HFFc6 (cell line): ENCODE data around the gene EVC. TPM values are rescaled to one million over a fixed set of nuclear protein-coding genes. Genes with fewer than 3 reads are reported as not detected.
"Not testable (repeated sequence)": the region's sequence is repeated elsewhere in the genome, so short reads cannot be mapped to it uniquely, and the experiment has no call there.

Experiments used
- DNase-seq: peaks from one replicate; pipeline ENCODE4 v3.0.0-alpha.2; 2018
- H3K27ac Mint-ChIP-seq: 2 replicates; pipeline ENCODE4 v1.8.0; 2020; ENCODE audit warnings: mild to moderate bottlenecking, mixed read lengths
- H3K27me3 Mint-ChIP-seq: 2 replicates; pipeline ENCODE4 v1.8.0; 2021; ENCODE audit warnings: mild to moderate bottlenecking, moderate library complexity, mixed read lengths; ENCODE audit not compliant: insufficient read depth
- H3K36me3 Mint-ChIP-seq: 2 replicates; pipeline ENCODE4 v1.8.0; 2021; ENCODE audit warnings: low read depth, mixed read lengths
- H3K4me1 Mint-ChIP-seq: 2 replicates; pipeline ENCODE4 v1.8.0; 2020; ENCODE audit warnings: low read depth, mixed read lengths
- H3K4me3 Mint-ChIP-seq: 2 replicates; pipeline ENCODE4 v1.8.0; 2020; ENCODE audit warnings: mild to moderate bottlenecking, moderate library complexity, mixed read lengths
- H3K9me3 Mint-ChIP-seq: 2 replicates; pipeline ENCODE4 v1.8.0; 2020; ENCODE audit warnings: mild to moderate bottlenecking, mixed read lengths
- CTCF ChIP-seq: fragments of 200-600 bp; sonication (generic); IDR thresholded peaks from 2 replicates; pipeline ENCODE4 v1.5.0; 2021; ENCODE audit warnings: antibody characterized with exemption, mild to moderate bottlenecking
- total RNA-seq, 6 experiments: library from RNA; stranded (reverse); fragmentation: NEBNext Ultra II Directional; extraction: Animal tissue kit (Norgen Biotek cat#: 25700); gene quantifications; 2 replicates in 1 of 6; 3 replicates in 5 of 6; pipeline ENCODE4 v1.2.3, GENCODE V29; 2021

EVC gene
- total RNA-seq, 6 experiments from 2014 or later = 30.7 to 40.9 (median 33.7) TPM

GRCh38 chr4:5836943-5837342, 125.9 kb downstream of the EVC start:
- Mint-ChIP-seq H3K27ac (no peak overlapping the region), H3K27me3 (peaks cover 7% of the 10 kb centered on the region), H3K36me3 (peaks cover 6% of the 10 kb centered on the region; the same call in 1 of the 2 replicates), H3K9me3 (no peaks in the 10 kb centered on the region; the same call in 1 of the 2 replicates), H3K4me3 (no peak overlapping the region), H3K4me1 (no peaks in the 10 kb centered on the region)
- no peak for DNase-seq
- no peak for TF ChIP-seq CTCF

DNA sequence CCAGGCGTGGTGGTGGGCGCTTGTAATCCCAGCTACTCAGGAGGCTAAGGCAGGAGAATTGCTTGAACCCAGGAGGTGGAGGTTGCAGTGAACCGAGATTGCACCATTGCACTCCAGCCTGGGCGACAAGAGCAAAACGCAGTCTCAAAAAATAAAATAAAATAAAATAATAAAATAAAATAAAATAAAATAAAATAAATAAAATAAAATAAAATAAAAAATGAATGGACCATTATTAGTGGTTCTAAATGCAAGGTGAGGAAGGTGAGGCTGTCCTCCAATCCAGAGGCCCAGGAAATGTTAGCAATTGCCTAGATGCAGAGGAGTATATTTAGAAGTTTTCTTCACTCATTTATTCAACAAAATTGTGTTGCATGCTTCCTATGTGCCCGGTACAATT, 126.5 kb downstream of the EVC start:
- not testable (repeated sequence) for H3K4me1 Mint-ChIP-seq, H3K27me3 Mint-ChIP-seq, H3K36me3 Mint-ChIP-seq, H3K27ac Mint-ChIP-seq, H3K9me3 Mint-ChIP-seq, H3K4me3 Mint-ChIP-seq, DNase-seq

- no peaks in the 10 kb centered on the region for H3K36me3 Mint-ChIP-seq
Observed at GRCh38 chr4:5839332-5839731, 128.3 kb downstream of the EVC start.

DNA sequence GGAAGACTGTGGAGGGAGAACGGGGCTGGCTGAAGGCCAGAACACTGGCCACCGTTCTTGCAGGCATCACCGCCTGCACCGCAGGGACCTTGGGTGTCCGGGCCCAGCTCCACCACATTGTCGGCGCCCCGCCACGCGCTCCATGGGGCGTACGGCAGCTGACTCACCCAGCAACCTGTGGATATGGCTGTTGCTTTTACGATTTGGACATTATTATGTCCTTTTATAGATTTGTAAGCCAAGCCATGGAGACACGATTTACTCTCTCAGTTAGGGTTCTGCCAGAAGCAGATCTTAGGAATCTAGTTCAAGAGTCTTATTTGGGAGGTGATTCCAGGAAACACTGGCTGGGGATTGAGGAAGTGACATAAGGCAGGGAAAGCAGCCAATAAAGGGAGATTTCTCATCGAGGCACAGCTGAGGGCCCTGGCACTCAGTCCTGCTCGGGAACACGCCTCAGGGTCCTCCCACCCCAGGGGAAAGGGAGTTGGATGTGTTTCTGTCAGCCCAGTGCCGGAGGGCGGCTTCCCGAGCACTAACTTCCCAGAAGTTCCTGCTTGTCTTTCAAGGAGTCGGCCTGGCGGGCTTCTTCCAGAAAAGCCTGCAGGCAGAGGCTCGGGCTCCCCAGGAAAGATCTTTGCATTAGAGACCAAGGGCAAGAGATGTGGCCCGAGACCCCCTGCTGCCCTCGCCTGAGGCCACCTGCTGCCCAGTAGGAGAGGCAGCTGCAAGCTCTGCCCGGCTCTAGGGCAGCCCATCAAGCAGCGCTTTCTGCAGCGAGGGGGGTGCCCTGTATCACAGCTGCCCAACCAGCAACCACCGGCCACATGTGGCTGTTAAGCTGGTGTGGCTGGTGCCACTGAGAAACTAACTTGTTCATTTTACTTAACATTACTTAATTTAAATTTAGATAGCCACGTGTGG, 129.0 kb downstream of the EVC start:
- Mint-ChIP-seq H3K36me3 (no peaks in the 10 kb centered on the region), H3K27me3 (peaks cover 4% of the 10 kb centered on the region), H3K27ac (no peak overlapping the region), H3K9me3 (no peaks in the 10 kb centered on the region; the same call in 1 of the 2 replicates), H3K4me1 (no peaks in the 10 kb centered on the region), H3K4me3 (no peak overlapping the region)
- no peak for DNase-seq
- TF ChIP-seq CTCF = no peak

More at GRCh38 chr4:5839332-5839731, 128.3 kb downstream of the EVC start:
- peaks cover 5% of the 10 kb centered on the region for H3K27me3 Mint-ChIP-seq
- DNase-seq = no peak
- no peak for TF ChIP-seq CTCF
- no peaks in the 10 kb centered on the region for H3K4me1 Mint-ChIP-seq
- no peak overlapping the region for H3K27ac Mint-ChIP-seq
- H3K4me3 Mint-ChIP-seq = no peak overlapping the region
- H3K9me3 Mint-ChIP-seq = no peaks in the 10 kb centered on the region; the same call in 1 of the 2 replicates

DNA sequence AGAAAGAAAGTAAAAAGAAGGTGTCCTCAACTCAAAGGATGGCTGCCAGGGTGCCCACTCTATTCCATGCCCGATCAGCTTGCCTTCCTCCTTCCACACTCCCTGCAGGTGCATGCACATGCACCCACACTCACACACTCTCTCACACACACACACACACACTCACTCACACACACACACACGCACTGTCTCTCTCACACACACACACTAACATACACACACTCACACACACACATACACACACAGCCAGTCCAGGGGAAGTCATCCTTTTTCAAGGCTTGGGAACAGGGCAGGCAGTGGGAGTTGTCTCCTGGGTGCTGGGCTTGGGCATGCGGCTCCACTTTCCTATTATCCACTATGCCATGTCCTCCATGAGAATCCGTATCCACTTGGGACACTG, 131.5 kb downstream of the EVC start:
- DNase-seq = no peak
- Mint-ChIP-seq H3K27ac (no peak overlapping the region), H3K4me3 (no peak overlapping the region), H3K27me3 (peaks cover 19% of the 10 kb centered on the region), H3K9me3 (peaks cover 6% of the 10 kb centered on the region; the same call in 1 of the 2 replicates), H3K36me3 (no peaks in the 10 kb centered on the region), H3K4me1 (no peaks in the 10 kb centered on the region)
- TF ChIP-seq CTCF = no peak
